Measurements from ENCODE around the gene SEPTIN11.

Gene SEPTIN11

GRCh38 chr4:76998251-76998901 is 48.8 kb downstream of the SEPTIN11 start:
- Histone ChIP-seq H3K9me3 (ENCODE audit: control insufficient read depth, low read length) (no peaks in the 10 kb centered on the region), H3K27me3 (ENCODE audit: control insufficient read depth, insufficient read depth, low read length) (no peaks in the 10 kb centered on the region), H3K4me2 (ENCODE audit: low read length) (no peak overlapping the region), H3K9ac (no peak overlapping the region), H3K4me3 (ENCODE audit: low read depth, low read length) (no peak overlapping the region), H3K79me2 (no peaks in the 10 kb centered on the region), H3K4me1 (peaks cover 7% of the 10 kb centered on the region), H3K36me3 (ENCODE audit: control insufficient read depth, insufficient read depth, low read length) (no peaks in the 10 kb centered on the region), H3K27ac (no peak overlapping the region), H2AFZ (no peak overlapping the region)
- TF ChIP-seq CTCF (IDR thresholded peaks at IDR 0.05) = no peak
